Measurements from ENCODE around the gene TMEFF1.

TMEFF1 gene

GRCh38 chr9:100619194-100619593, 146.2 kb downstream of the TMEFF1 start:
- no peak for DNase-seq (ENCODE audit: low read depth)

GRCh38 chr9:100619665-100620064, 146.7 kb downstream of the TMEFF1 start:
- no peak for DNase-seq (ENCODE audit: low read depth)

- no peak for DNase-seq (ENCODE audit: low read depth)
Measured at GRCh38 chr9:100623969-100624368, 151.0 kb downstream of the TMEFF1 start.

GRCh38 chr9:100626949-100627348, 154.0 kb downstream of the TMEFF1 start:
- no peak for DNase-seq (ENCODE audit: low read depth)

Data from stimulated activated CD8-positive, alpha-beta memory T cell treated with anti-CD3 and anti-CD28 coated beads, Interleukin-12 subunit alpha, Interleukin-12 subunit beta, amount 100 ng/mL, for 4 hours (primary cell).